Measurements from ENCODE around the gene IL17RD.

DNA sequence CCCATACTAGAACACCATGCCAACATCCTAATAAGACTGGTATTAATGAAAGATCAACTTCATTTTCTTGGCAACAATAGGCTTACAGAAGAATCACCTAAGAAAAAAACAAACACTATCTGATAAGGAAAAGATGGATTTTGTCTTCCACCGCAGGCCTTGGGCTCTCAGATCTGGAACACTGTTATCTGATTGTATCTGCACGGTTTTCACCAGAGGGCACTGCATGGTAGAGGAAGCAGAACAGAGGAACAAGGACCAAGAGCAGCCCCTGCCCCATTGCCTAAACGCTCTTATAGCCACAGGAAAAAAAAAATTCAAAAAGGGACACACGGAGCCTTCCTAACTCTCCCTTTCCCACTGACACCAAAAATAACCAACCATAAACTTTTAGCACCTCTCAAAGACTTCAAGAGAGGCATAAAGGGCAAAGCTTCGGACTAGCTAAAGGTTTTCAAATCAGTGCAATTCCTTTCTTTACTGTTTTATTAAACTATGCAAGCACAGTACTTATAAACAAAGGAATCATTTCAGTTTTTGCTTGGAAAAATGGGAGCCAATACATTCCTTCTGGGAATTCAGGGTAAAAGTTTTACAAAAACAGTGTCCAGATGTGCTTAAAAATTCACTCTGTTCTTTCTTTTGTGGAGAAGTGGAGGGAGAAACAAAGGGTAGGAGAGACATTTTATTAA, 23.3 kb downstream of the IL17RD start:
- TF ChIP-seq, protein P1, sequence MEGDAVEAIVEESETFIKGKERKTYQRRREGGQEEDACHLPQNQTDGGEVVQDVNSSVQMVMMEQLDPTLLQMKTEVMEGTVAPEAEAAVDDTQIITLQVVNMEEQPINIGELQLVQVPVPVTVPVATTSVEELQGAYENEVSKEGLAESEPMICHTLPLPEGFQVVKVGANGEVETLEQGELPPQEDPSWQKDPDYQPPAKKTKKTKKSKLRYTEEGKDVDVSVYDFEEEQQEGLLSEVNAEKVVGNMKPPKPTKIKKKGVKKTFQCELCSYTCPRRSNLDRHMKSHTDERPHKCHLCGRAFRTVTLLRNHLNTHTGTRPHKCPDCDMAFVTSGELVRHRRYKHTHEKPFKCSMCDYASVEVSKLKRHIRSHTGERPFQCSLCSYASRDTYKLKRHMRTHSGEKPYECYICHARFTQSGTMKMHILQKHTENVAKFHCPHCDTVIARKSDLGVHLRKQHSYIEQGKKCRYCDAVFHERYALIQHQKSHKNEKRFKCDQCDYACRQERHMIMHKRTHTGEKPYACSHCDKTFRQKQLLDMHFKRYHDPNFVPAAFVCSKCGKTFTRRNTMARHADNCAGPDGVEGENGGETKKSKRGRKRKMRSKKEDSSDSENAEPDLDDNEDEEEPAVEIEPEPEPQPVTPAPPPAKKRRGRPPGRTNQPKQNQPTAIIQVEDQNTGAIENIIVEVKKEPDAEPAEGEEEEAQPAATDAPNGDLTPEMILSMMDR (conservative IDR thresholded peaks at IDR 0.05; ENCODE audit: low read depth, low read length): 0 out of 2 replicates have a peak, but pooled peaks have one; percentile 8
- TF ChIP-seq EZH2 (IDR thresholded peaks at IDR 0.05; ENCODE audit: borderline replicate concordance, low read depth, low read length, poor library complexity, severe bottlenecking): no peak
